ENCODE measurements around the gene ACRV1. TPM values are rescaled to one million over a fixed set of nuclear protein-coding genes. Genes with fewer than 3 reads are reported as not detected.

Gene ACRV1
- polyA plus RNA-seq, 4 donors: 0.07 to 0.19 TPM; not detected in 2

- Histone ChIP-seq H3K4me1 (ENCODE audit: control insufficient read depth in 3 of 3, insufficient read depth in 2 of 3, low read depth in 1 of 3, low read length in 2 of 3) (peaks cover 0 to 3% (median 0%) of the 10 kb centered on the region in 3 donors), H3K36me3 (ENCODE audit: control insufficient read depth in 3 of 3, insufficient read depth in 2 of 3, low read depth in 1 of 3, low read length in 3 of 3) (no peaks in the 10 kb centered on the region), H3K27ac (ENCODE audit: low read depth in 1 of 3, low read length in 2 of 3) (no peak overlapping the region), H3K4me3 (ENCODE audit: low read depth in 1 of 3, low read length in 3 of 3) (no peak overlapping the region), H3K9me3 (ENCODE audit: control insufficient read depth in 2 of 2, insufficient read depth in 1 of 2, low read depth in 1 of 2, low read length in 1 of 2) (no peaks in the 10 kb centered on the region), H3K27me3 (ENCODE audit: control insufficient read depth in 3 of 3, insufficient read depth in 3 of 3, low read length in 3 of 3) (no peaks in the 10 kb centered on the region)
- FAIRE-seq (no peak), DNase-seq (no peak)
- WGBS, 3 donors: 67 to 79% (median 75%) methylated on average over 5 of the region's 5 CpGs
Measured at GRCh38 chr11:125692887-125693286, 12.2 kb upstream of the ACRV1 start.

- FAIRE-seq: no peak
- H3K9me3 ChIP-seq (ENCODE audit: control insufficient read depth in 2 of 2, insufficient read depth in 1 of 2, low read depth in 1 of 2, low read length in 1 of 2): no peaks in the 10 kb centered on the region
- no peak for DNase-seq
Measured at GRCh38 chr11:125690006-125690405, 9.4 kb upstream of the ACRV1 start.

DNA sequence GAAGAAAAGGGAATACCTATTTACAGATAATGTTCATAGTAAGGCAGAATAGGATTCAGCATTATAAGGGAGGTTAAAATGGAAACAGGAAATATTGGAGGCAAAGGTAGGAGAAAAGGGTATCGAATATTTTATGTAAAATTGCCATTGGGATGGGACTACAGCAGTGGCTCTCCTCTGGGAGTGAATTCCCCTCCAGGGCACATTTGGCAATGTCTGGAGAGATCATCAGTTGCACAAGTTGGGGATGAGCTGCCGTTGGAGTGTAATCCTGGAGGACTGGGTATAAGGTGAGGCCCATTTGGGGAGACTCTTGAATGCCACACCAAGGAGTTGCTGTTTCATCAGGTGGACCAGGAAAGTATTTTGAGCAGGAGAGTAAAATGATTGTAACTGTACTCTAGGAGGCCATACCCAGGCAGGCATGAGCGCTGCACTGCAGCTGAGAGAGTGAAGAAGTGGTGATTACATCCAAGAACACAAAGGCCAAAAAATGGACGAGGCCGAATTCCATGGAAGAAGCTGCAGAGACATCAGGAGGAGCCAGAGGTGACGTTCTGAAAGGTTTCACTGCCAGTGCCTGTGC lies 8.7 kb upstream of the ACRV1 start:
- 79 to 90% (median 79%) methylated on average over 6 of the region's 6 CpGs for WGBS, 3 donors
- Histone ChIP-seq H3K27me3 (ENCODE audit: control insufficient read depth in 3 of 3, insufficient read depth in 3 of 3, low read length in 3 of 3) (no peaks in the 10 kb centered on the region), H3K4me1 (ENCODE audit: control insufficient read depth in 3 of 3, insufficient read depth in 2 of 3, low read depth in 1 of 3, low read length in 2 of 3) (peaks cover 0 to under 1% (median 0%) of the 10 kb centered on the region in 3 donors), H3K9me3 (ENCODE audit: control insufficient read depth in 2 of 2, insufficient read depth in 1 of 2, low read depth in 1 of 2, low read length in 1 of 2) (no peaks in the 10 kb centered on the region), H3K27ac (ENCODE audit: low read depth in 1 of 3, low read length in 2 of 3) (no peak overlapping the region), H3K36me3 (ENCODE audit: control insufficient read depth in 3 of 3, insufficient read depth in 2 of 3, low read depth in 1 of 3, low read length in 3 of 3) (no peaks in the 10 kb centered on the region), H3K4me3 (ENCODE audit: low read depth in 1 of 3, low read length in 3 of 3) (no peak overlapping the region)
- no peak for FAIRE-seq
- no peak for DNase-seq

More at GRCh38 chr11:125690006-125690405, 9.4 kb upstream of the ACRV1 start:
- Histone ChIP-seq H3K4me1 (ENCODE audit: control insufficient read depth in 3 of 3, insufficient read depth in 2 of 3, low read depth in 1 of 3, low read length in 2 of 3) (peaks cover 0 to 3% (median 0%) of the 10 kb centered on the region in 3 donors), H3K27ac (ENCODE audit: low read depth in 1 of 3, low read length in 2 of 3) (no peak overlapping the region), H3K36me3 (ENCODE audit: control insufficient read depth in 3 of 3, insufficient read depth in 2 of 3, low read depth in 1 of 3, low read length in 3 of 3) (no peaks in the 10 kb centered on the region), H3K4me3 (ENCODE audit: low read depth in 1 of 3, low read length in 3 of 3) (no peak overlapping the region), H3K27me3 (ENCODE audit: control insufficient read depth in 3 of 3, insufficient read depth in 3 of 3, low read length in 3 of 3) (no peaks in the 10 kb centered on the region)
- WGBS, 3 donors: 85 to 97% (median 88%) methylated on average over 2 of the region's 2 CpGs

DNA sequence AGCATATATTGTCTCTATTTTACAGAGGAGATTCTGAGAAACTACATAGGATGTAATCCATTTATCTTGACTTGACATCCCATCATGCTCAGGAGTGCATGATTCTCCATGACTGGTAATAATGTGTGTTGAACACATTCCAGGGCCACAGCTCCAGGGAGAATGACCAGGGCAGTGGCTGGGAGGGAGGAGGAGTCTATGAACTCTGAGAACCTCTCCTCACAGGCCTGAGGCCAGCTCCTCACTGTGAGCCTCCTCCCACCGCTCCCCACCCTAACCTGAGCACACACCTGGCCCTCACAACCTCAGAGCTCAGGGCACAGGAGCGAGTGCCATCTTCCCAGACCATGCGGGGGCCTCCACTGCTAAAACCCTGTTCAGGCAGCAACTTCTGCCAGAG lies 8.0 kb upstream of the ACRV1 start:
- H3K9me3 ChIP-seq (ENCODE audit: control insufficient read depth in 2 of 2, insufficient read depth in 1 of 2, low read depth in 1 of 2, low read length in 1 of 2): no peaks in the 10 kb centered on the region
- DNase-seq (no peak), FAIRE-seq (no peak)
- H3K27ac ChIP-seq (ENCODE audit: low read depth in 1 of 3, low read length in 2 of 3): no peak overlapping the region
- H3K4me1 ChIP-seq (ENCODE audit: control insufficient read depth in 3 of 3, insufficient read depth in 2 of 3, low read depth in 1 of 3, low read length in 2 of 3): no peaks in the 10 kb centered on the region
- H3K4me3 ChIP-seq (ENCODE audit: low read depth in 1 of 3, low read length in 3 of 3): no peak overlapping the region
- no peaks in the 10 kb centered on the region for H3K27me3 ChIP-seq (ENCODE audit: control insufficient read depth in 3 of 3, insufficient read depth in 3 of 3, low read length in 3 of 3)
- H3K36me3 ChIP-seq (ENCODE audit: control insufficient read depth in 3 of 3, insufficient read depth in 2 of 3, low read depth in 1 of 3, low read length in 3 of 3): no peaks in the 10 kb centered on the region
- 85 to 95% (median 94%) methylated on average over 3 of the region's 3 CpGs for WGBS, 3 donors

DNA sequence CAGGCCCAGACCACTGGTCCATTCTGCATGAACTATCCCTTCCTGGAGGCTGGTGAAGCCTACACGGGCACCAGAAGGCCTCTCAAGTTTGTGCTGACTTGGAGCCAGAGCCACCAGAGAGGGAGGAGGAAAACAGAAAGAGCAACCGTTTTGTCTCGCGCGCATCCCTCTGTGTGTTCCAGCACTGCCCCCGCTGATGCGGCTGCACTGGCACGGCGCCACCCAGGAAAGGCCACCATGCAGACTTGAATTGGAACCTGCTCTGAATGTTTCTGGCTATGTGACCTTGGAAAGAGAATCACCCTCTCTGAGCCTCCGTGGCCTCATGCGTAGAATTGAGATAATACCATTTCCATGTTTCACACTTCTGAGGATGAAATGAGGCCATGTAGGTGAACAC lies 7.4 kb upstream of the ACRV1 start:
- no peaks in the 10 kb centered on the region for H3K4me1 ChIP-seq (ENCODE audit: control insufficient read depth in 3 of 3, insufficient read depth in 2 of 3, low read depth in 1 of 3, low read length in 2 of 3)
- no peak overlapping the region for H3K4me3 ChIP-seq (ENCODE audit: low read depth in 1 of 3, low read length in 3 of 3)
- H3K36me3 ChIP-seq (ENCODE audit: control insufficient read depth in 3 of 3, insufficient read depth in 2 of 3, low read depth in 1 of 3, low read length in 3 of 3): no peaks in the 10 kb centered on the region
- WGBS, 3 donors: 95 to 99% (median 95%) methylated on average over 11 of the region's 11 CpGs
- no peak for FAIRE-seq
- no peaks in the 10 kb centered on the region for H3K9me3 ChIP-seq (ENCODE audit: control insufficient read depth in 2 of 2, insufficient read depth in 1 of 2, low read depth in 1 of 2, low read length in 1 of 2)
- no peaks in the 10 kb centered on the region for H3K27me3 ChIP-seq (ENCODE audit: control insufficient read depth in 3 of 3, insufficient read depth in 3 of 3, low read length in 3 of 3)
- no peak for DNase-seq
- no peak overlapping the region for H3K27ac ChIP-seq (ENCODE audit: low read depth in 1 of 3, low read length in 2 of 3)

- no peak for FAIRE-seq
Measured at GRCh38 chr11:125685228-125685627, 4.6 kb upstream of the ACRV1 start.

DNA sequence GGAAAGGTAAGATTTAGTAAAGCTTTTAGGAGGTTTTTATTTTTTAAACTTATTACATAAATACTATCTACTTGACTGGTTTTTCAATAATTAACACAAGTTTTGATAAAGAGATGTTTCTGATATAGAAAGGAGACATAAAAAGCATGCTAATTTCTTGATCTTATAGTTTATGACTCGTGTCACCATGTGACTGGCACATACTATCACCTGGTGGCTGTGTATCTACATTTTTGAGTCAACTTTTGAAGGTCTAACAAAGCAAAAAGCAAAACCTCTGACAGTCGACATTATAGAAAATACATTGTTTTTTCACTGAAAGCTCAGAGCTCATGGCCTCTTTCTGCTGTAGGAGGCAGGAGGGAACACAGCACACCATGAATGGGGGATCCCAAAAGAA lies 810 bp downstream of the ACRV1 start:
- FAIRE-seq: no peak
- Histone ChIP-seq H3K27me3 (ENCODE audit: control insufficient read depth in 3 of 3, insufficient read depth in 3 of 3, low read length in 3 of 3) (no peaks in the 10 kb centered on the region), H3K9me3 (ENCODE audit: control insufficient read depth in 2 of 2, insufficient read depth in 1 of 2, low read depth in 1 of 2, low read length in 1 of 2) (no peaks in the 10 kb centered on the region), H3K4me1 (ENCODE audit: control insufficient read depth in 3 of 3, insufficient read depth in 2 of 3, low read depth in 1 of 3, low read length in 2 of 3) (no peaks in the 10 kb centered on the region), H3K36me3 (ENCODE audit: control insufficient read depth in 3 of 3, insufficient read depth in 2 of 3, low read depth in 1 of 3, low read length in 3 of 3) (peaks cover 0 to 5% (median 0%) of the 10 kb centered on the region in 3 donors), H3K27ac (ENCODE audit: low read depth in 1 of 3, low read length in 2 of 3) (no peak overlapping the region), H3K4me3 (ENCODE audit: low read depth in 1 of 3, low read length in 3 of 3) (no peak overlapping the region)
- WGBS, 3 donors: 76 to 88% (median 84%) methylated on average over 2 of the region's 2 CpGs
- no peak for DNase-seq

More at GRCh38 chr11:125685228-125685627, 4.6 kb upstream of the ACRV1 start:
- Histone ChIP-seq H3K27me3 (ENCODE audit: control insufficient read depth in 3 of 3, insufficient read depth in 3 of 3, low read length in 3 of 3) (no peaks in the 10 kb centered on the region), H3K4me3 (ENCODE audit: low read depth in 1 of 3, low read length in 3 of 3) (no peak overlapping the region), H3K4me1 (ENCODE audit: control insufficient read depth in 3 of 3, insufficient read depth in 2 of 3, low read depth in 1 of 3, low read length in 2 of 3) (no peaks in the 10 kb centered on the region), H3K27ac (ENCODE audit: low read depth in 1 of 3, low read length in 2 of 3) (no peak overlapping the region), H3K36me3 (ENCODE audit: control insufficient read depth in 3 of 3, insufficient read depth in 2 of 3, low read depth in 1 of 3, low read length in 3 of 3) (no peaks in the 10 kb centered on the region), H3K9me3 (ENCODE audit: control insufficient read depth in 2 of 2, insufficient read depth in 1 of 2, low read depth in 1 of 2, low read length in 1 of 2) (no peaks in the 10 kb centered on the region)
- WGBS, 3 donors: 41 to 53% (median 50%) methylated on average over 9 of the region's 9 CpGs
- peak; percentile 30 to 34 for DNase-seq

- Histone ChIP-seq H3K4me3 (ENCODE audit: low read depth in 1 of 3, low read length in 3 of 3) (no peak overlapping the region), H3K9me3 (ENCODE audit: control insufficient read depth in 2 of 2, insufficient read depth in 1 of 2, low read depth in 1 of 2, low read length in 1 of 2) (no peaks in the 10 kb centered on the region), H3K4me1 (ENCODE audit: control insufficient read depth in 3 of 3, insufficient read depth in 2 of 3, low read depth in 1 of 3, low read length in 2 of 3) (no peaks in the 10 kb centered on the region), H3K27ac (ENCODE audit: low read depth in 1 of 3, low read length in 2 of 3) (no peak overlapping the region), H3K36me3 (ENCODE audit: control insufficient read depth in 3 of 3, insufficient read depth in 2 of 3, low read depth in 1 of 3, low read length in 3 of 3) (peaks cover 0 to 5% (median 0%) of the 10 kb centered on the region in 3 donors), H3K27me3 (ENCODE audit: control insufficient read depth in 3 of 3, insufficient read depth in 3 of 3, low read length in 3 of 3) (no peaks in the 10 kb centered on the region)
- FAIRE-seq: no peak
- no peak for DNase-seq
- 92 to 93% (median 92%) methylated on average over 4 of the region's 4 CpGs for WGBS, 3 donors
Measured at GRCh38 chr11:125679397-125679796, 1.2 kb downstream of the ACRV1 start.

DNA sequence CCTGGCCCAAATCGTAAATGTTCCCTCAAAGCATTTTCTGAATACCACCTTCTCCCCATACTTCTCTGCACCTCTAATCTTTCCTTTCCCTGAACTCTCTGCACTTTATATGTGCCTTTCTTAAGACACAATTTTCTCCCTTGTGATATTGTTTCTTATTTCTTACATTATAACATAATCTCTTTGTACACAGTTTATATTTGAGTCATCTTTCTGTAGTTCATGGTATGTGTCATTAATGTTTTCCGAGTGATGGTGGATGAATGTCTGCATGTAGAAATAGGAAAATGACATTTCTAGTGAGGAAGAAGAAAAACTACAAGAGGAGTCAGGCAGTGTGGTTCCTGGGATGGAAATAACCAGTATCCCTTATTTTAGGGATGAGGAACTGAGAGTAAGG lies 5.5 kb downstream of the ACRV1 start:
- H3K36me3 ChIP-seq (ENCODE audit: control insufficient read depth in 3 of 3, insufficient read depth in 2 of 3, low read depth in 1 of 3, low read length in 3 of 3): peaks cover 0 to 5% (median 0%) of the 10 kb centered on the region in 3 donors
- H3K27ac ChIP-seq (ENCODE audit: low read depth in 1 of 3, low read length in 2 of 3): no peak overlapping the region
- no peak overlapping the region for H3K4me3 ChIP-seq (ENCODE audit: low read depth in 1 of 3, low read length in 3 of 3)
- 88 to 93% (median 90%) methylated on average over 2 of the region's 2 CpGs for WGBS, 3 donors
- DNase-seq (no peak), FAIRE-seq (no peak)
- no peaks in the 10 kb centered on the region for H3K9me3 ChIP-seq (ENCODE audit: control insufficient read depth in 2 of 2, insufficient read depth in 1 of 2, low read depth in 1 of 2, low read length in 1 of 2)
- no peaks in the 10 kb centered on the region for H3K27me3 ChIP-seq (ENCODE audit: control insufficient read depth in 3 of 3, insufficient read depth in 3 of 3, low read length in 3 of 3)
- no peaks in the 10 kb centered on the region for H3K4me1 ChIP-seq (ENCODE audit: control insufficient read depth in 3 of 3, insufficient read depth in 2 of 3, low read depth in 1 of 3, low read length in 2 of 3)

Data from small intestine (tissue), 7 donors.